Left ventricle myocardium inferior (tissue), 1 donor: ENCODE results near the gene NAV2. TPM values are rescaled to one million over a fixed set of nuclear protein-coding genes. Genes with fewer than 3 reads are reported as not detected.
A peak's percentile ranks its signal among the peaks of the same experiment; 100 is the strongest.

Source experiments
- DNase-seq: peaks from one replicate; pipeline ENCODE4 v3.0.0-alpha.2; 2020
- H3K27ac ChIP-seq: fragments of 200-600 bp; replicated peaks from 2 replicates; pipeline ENCODE4 v1.8.0; 2021
- H3K27me3 ChIP-seq: fragments of 200-600 bp; 2 replicates; pipeline ENCODE4 v1.8.0; 2021; ENCODE audit warnings: low read depth
- H3K36me3 ChIP-seq: fragments of 200-600 bp; 2 replicates; pipeline ENCODE4 v1.8.0; 2021
- H3K4me1 ChIP-seq: fragments of 200-600 bp; 2 replicates; pipeline ENCODE4 v1.8.0; 2021
- H3K4me3 ChIP-seq: fragments of 200-600 bp; 2 replicates; pipeline ENCODE4 v1.8.0; 2021; ENCODE audit warnings: mild to moderate bottlenecking, moderate library complexity
- H3K9me3 ChIP-seq: fragments of 200-600 bp; replicated peaks from 2 replicates; pipeline ENCODE4 v1.8.0; 2021
- intact Hi-C: fragments of 100-400 bp; cut with micrococcal nuclease; formaldehyde crosslinking; loops from one replicate; pipeline ENCODE4 v1.11.0; 2022
- total RNA-seq: library from RNA; stranded (reverse); fragmentation: NEBNext Ultra II Directional; extraction: Animal tissue kit (Norgen Biotek cat#: 25700); gene quantifications from one replicate; pipeline ENCODE4 v1.2.1, GENCODE V29; 2021
- TF ChIP-seq, protein P1 (sequence below): fragments of 200-600 bp; IDR thresholded peaks from 2 replicates; pipeline ENCODE4 v1.8.0; 2021; ENCODE audit warnings: antibody characterized with exemption, mild to moderate bottlenecking, borderline replicate concordance
- donor health status: DM: no; HTN: yes; CAD: no; lungs with severe emphysema.

NAV2 gene
- total RNA-seq, 1 donor from 2014 or later = 14.3 TPM

DNA sequence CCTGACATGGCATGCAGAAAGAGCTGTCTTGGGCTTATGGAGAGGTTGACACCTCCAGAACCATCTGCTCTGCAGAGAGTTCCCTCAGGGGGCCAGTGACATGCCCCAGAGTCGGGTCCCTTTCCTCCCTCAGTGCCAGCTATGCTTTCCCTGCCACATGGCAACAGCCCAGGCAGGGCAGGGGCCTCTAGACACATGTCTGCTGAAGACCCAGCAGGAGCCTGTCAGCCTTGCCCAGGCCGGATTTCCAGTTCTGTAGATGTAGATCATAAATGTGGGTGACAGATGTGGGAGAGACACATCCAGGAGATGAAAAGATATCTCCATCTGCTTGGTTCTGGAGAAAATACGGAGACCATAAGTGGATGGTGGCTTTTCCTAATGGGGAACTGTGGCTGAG, 25.5 kb downstream of the NAV2 start:
- Histone ChIP-seq H3K27me3 (no peaks in the 10 kb centered on the region), H3K27ac (no peak overlapping the region), H3K36me3 (no peaks in the 10 kb centered on the region), H3K4me1 (peaks cover 67% of the 10 kb centered on the region), H3K9me3 (no peaks in the 10 kb centered on the region), H3K4me3 (no peak overlapping the region)
- TF ChIP-seq, protein P1, sequence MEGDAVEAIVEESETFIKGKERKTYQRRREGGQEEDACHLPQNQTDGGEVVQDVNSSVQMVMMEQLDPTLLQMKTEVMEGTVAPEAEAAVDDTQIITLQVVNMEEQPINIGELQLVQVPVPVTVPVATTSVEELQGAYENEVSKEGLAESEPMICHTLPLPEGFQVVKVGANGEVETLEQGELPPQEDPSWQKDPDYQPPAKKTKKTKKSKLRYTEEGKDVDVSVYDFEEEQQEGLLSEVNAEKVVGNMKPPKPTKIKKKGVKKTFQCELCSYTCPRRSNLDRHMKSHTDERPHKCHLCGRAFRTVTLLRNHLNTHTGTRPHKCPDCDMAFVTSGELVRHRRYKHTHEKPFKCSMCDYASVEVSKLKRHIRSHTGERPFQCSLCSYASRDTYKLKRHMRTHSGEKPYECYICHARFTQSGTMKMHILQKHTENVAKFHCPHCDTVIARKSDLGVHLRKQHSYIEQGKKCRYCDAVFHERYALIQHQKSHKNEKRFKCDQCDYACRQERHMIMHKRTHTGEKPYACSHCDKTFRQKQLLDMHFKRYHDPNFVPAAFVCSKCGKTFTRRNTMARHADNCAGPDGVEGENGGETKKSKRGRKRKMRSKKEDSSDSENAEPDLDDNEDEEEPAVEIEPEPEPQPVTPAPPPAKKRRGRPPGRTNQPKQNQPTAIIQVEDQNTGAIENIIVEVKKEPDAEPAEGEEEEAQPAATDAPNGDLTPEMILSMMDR = no peak
- DNase-seq = no peak
- intact Hi-C loops = no loop called here

DNA sequence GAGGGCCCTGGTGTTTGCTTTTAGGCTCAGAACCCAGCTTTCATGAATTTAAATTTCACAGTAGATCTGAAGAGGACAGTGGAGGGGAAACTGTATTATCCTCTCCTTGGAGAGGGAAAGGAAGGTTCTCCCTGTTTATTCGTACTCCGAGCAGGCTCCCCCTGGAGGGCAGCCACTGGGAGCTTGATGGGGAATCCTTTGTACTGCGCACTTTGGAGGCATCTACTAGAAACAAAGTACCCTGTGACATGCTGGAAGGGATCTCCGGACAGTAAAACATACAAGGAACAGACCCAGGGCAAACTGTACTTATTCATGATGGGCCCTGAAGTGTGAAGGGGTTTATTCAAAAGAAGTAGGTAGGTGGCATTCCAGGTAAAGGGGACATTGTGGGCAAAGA, 27.2 kb downstream of the NAV2 start:
- no peaks in the 10 kb centered on the region for H3K36me3 ChIP-seq
- no peaks in the 10 kb centered on the region for H3K9me3 ChIP-seq
- no peaks in the 10 kb centered on the region for H3K27me3 ChIP-seq
- no peak for DNase-seq
- no peak overlapping the region for H3K4me3 ChIP-seq
- TF ChIP-seq, protein P1 = peak; percentile 54
- H3K4me1 ChIP-seq = peaks cover 75% of the 10 kb centered on the region
- H3K27ac ChIP-seq = no peak overlapping the region
- intact Hi-C loops = no loop called here

DNA sequence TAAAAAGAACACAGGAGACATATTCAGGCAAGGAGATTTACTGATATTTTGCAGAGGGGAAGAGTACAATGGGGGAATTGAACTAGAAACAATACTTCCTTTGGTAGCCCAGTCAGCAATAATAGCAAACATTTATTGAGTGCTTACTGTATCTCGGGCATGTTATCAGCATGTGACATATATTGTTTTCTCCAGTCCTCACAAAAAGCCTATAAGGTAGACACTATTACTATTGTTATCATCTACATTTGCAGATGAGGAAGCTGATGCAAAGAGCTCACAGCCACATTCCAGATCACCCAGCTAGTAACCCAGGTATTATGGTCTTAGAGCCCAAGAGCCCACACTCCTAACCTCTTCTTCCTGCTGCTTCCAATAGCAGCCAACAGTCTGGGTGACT, 27.9 kb downstream of the NAV2 start:
- peaks cover 67% of the 10 kb centered on the region for H3K4me1 ChIP-seq

DNA sequence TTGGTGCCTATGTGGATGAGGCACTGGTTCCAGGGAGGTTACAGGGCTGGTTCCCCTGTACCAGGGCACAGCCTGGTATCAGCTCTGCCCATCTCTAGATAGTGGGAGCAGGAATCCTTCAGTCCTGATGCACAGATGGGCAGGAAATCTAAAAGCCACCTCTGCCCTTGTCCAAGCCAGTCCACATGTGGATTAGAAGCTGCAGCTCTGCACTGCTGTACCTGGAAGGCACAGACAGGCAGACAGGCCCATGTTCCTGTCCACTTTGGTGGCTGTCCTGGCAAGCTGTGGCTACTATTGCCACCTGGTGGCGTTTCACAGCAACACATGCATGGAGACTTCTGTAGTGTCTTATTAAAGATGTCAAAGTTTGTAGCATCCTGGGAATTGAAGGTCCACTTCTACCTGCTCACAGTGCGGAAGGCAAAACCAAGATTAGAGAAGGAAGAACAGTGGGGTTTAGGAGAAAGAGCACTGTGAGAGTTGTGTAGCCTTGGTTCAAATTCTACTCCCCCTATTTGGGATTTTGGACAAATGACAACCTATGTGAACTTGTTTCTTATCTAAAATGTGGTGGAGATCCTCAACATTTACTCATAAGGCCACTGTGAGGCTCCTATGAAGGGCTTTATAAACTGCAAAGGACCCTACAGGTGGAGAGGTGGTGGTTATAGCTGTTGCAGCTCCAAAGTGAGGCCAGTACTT, 30.1 kb downstream of the NAV2 start:
- Histone ChIP-seq H3K27me3 (no peaks in the 10 kb centered on the region), H3K4me3 (no peak overlapping the region), H3K36me3 (no peaks in the 10 kb centered on the region), H3K4me1 (peaks cover 47% of the 10 kb centered on the region), H3K27ac (peak overlapping the region; percentile 2), H3K9me3 (no peaks in the 10 kb centered on the region)
- DNase-seq = peak; percentile 77
- TF ChIP-seq, protein P1 = peak; percentile 95
- intact Hi-C loops = loop anchor here (2.0 kb wide), 1 partner anchor 178 kb away; no protein-coding TSS in a partner anchor

More for the DNA sequence above, 27.9 kb downstream of the NAV2 start:
- intact Hi-C loops = no loop called here
- no peak for DNase-seq
- TF ChIP-seq, protein P1 = no peak
- Histone ChIP-seq H3K36me3 (no peaks in the 10 kb centered on the region), H3K27ac (no peak overlapping the region), H3K4me3 (no peak overlapping the region), H3K9me3 (no peaks in the 10 kb centered on the region), H3K27me3 (no peaks in the 10 kb centered on the region)

DNA sequence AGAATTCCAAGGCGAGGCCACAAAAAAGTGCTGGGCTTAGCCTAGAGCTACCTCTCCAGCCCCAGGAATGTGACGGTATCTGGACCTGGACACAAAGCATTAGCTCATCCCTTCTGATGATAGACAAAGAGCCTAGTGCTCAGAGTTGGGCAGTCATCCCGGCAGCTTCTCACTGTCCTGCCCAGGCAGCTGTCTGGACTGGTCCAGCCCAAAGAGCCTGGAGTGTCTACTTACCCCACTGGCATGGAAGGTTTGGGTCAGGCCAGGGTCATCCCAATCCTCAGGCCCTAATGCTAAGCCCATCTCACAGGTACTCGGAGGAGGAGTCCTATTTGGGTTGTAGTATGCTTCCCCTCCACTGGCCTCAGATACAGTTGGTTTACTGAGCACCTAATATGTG, 31.0 kb downstream of the NAV2 start:
- no peaks in the 10 kb centered on the region for H3K27me3 ChIP-seq
- no peak overlapping the region for H3K4me3 ChIP-seq
- H3K27ac ChIP-seq = no peak overlapping the region
- no peaks in the 10 kb centered on the region for H3K9me3 ChIP-seq
- intact Hi-C loops = loop anchor here (2.0 kb wide), 1 partner anchor 179 kb away; no protein-coding TSS in a partner anchor
- TF ChIP-seq, protein P1 = no peak
- no peaks in the 10 kb centered on the region for H3K36me3 ChIP-seq
- DNase-seq = no peak
- H3K4me1 ChIP-seq = peaks cover 45% of the 10 kb centered on the region
